22Rv1 (cell line): ENCODE data around the gene SYTL2.

Experiments used
- CTCF ChIP-seq: fragments of 450-650 bp; IDR thresholded peaks from 2 replicates; pipeline ENCODE4 v1.5.1; 2017; ENCODE audit warnings: mild to moderate bottlenecking
- ZFX ChIP-seq: fragments of 450-650 bp; IDR thresholded peaks from 2 replicates; pipeline ENCODE4 v1.6.1; 2017; ENCODE audit warnings: antibody characterized with exemption, borderline replicate concordance

GRCh38 chr11:85854212-85854556 lies 43.2 kb upstream of the SYTL2 start:
- TF ChIP-seq CTCF (no peak), ZFX (no peak)
